Measurements from ENCODE around the gene SDCCAG8.

The SDCCAG8 gene

GRCh38 chr1:243266231-243266630, 10.4 kb downstream of the SDCCAG8 start:
- no peak overlapping the region for H3K4me3 ChIP-seq (ENCODE audit: low read depth, low read length)
- TF ChIP-seq, protein P1, sequence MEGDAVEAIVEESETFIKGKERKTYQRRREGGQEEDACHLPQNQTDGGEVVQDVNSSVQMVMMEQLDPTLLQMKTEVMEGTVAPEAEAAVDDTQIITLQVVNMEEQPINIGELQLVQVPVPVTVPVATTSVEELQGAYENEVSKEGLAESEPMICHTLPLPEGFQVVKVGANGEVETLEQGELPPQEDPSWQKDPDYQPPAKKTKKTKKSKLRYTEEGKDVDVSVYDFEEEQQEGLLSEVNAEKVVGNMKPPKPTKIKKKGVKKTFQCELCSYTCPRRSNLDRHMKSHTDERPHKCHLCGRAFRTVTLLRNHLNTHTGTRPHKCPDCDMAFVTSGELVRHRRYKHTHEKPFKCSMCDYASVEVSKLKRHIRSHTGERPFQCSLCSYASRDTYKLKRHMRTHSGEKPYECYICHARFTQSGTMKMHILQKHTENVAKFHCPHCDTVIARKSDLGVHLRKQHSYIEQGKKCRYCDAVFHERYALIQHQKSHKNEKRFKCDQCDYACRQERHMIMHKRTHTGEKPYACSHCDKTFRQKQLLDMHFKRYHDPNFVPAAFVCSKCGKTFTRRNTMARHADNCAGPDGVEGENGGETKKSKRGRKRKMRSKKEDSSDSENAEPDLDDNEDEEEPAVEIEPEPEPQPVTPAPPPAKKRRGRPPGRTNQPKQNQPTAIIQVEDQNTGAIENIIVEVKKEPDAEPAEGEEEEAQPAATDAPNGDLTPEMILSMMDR (IDR thresholded peaks at IDR 0.05; ENCODE audit: low read depth, low read length) = no peak

- TF ChIP-seq, protein P1 (IDR thresholded peaks at IDR 0.05; ENCODE audit: low read depth, low read length) = no peak
- H3K4me3 ChIP-seq (ENCODE audit: low read depth, low read length) = no peak overlapping the region
Measured at GRCh38 chr1:243267471-243267880, 11.6 kb downstream of the SDCCAG8 start.

- TF ChIP-seq, protein P1 (IDR thresholded peaks at IDR 0.05; ENCODE audit: low read depth, low read length) = no peak
- no peak overlapping the region for H3K4me3 ChIP-seq (ENCODE audit: low read depth, low read length)
Measured at GRCh38 chr1:243267914-243268653, 12.2 kb downstream of the SDCCAG8 start.

DNA sequence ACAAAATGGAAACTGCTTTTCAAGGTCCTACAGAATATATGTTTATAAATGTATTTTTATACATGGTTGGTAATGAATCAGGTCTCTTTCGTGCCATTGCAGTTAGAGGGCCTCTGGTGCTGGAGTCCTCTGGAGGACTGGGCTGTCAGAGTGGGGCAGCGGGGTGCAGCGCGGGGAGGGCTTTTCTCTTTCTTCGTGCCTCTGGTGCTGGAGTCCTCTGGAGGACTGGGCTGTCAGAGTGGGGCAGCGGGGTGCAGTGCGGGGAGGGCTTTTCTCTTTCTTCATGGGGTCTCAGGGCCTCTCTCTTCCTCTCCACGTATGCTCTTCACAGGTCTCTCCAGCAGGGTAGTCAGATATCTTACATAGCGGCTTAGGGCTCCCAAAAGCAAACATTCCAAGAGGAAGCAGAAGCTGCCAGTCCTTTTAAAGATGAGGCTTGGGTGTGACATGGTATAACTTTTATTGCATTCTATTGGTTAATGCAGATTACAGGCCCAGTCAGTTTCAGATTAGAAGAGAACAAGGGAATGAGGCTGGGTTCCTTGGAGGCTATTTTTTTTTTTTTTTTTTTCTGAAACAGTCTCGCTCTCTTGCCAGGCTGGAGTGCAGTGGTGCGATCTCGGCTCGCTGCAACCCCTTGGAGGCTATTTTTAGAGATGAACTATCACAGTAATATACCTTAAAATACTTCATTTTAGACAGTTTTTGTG, 13.1 kb downstream of the SDCCAG8 start:
- TF ChIP-seq, protein P1 (IDR thresholded peaks at IDR 0.05; ENCODE audit: low read depth, low read length) = no peak

GRCh38 chr1:243269461-243269801, 13.6 kb downstream of the SDCCAG8 start:
- TF ChIP-seq, protein P1 (IDR thresholded peaks at IDR 0.05; ENCODE audit: low read depth, low read length) = no peak
- H3K4me3 ChIP-seq (ENCODE audit: low read depth, low read length) = no peak overlapping the region

More for the DNA sequence above, 13.1 kb downstream of the SDCCAG8 start:
- H3K4me3 ChIP-seq (ENCODE audit: low read depth, low read length) = peak overlapping the region; percentile 20; the same call in 1 of the 2 replicates

DNA sequence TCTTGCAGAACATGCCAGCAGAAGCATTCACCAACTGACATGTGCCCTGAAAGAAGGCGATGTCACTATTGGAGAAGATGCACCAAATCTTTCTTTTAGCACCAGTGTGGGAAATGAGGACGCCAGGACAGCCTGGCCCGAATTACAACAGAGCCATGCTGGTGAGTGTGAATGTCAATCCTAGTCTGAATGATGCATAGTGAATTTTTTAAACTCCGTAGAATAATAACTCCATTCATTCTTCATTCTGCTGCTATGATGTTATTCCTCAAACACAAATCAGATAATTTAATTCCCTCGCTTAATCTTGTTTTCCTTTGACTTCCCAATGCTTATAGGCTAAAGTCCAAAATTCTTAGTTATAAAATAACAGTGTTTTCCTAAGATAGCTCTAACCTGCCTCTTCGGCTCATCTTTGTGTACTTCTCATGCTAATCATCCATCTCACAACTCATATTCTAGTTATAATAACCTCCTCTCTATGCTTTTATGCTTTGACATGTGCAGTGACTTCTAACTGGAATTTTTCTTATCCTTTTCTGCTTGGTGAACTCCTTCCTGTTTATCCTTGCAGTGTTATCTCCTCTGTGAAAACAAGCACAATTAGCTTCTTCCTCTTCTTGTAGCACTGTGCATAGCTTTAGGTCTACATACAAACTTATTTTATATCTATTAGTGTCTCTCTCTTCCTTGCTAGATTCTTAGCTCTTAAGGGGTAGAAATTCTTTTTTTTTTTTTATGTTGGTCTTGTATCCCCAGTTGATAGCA, 14.4 kb downstream of the SDCCAG8 start:
- no peak overlapping the region for H3K4me3 ChIP-seq (ENCODE audit: low read depth, low read length)
- TF ChIP-seq, protein P1 (IDR thresholded peaks at IDR 0.05; ENCODE audit: low read depth, low read length) = no peak
